ENCODE measurements around the gene ANKRD2. TPM values are rescaled to one million over a fixed set of nuclear protein-coding genes. Genes with fewer than 3 reads are reported as not detected.

The ANKRD2 gene
- polyA plus RNA-seq, 1 experiment, result 0.05 TPM

- DNase-seq (ENCODE audit: low read depth, low spot score), result no peak
- ChIA-PET CTCF (interaction anchor here (1.7 kb wide), 1 partner anchor 18 kb away, joined by 7 read pairs; the partner anchor contains the start of gene ANKRD2), POLR2A (no interaction called here)
- Histone ChIP-seq H3K27ac (ENCODE audit: low read depth, low read length) (no peak overlapping the region), H3K9me3 (ENCODE audit: control insufficient read depth, insufficient read depth, low read length) (no peaks in the 10 kb centered on the region), H3K4me3 (ENCODE audit: low read depth, low read length) (no peak overlapping the region), H3K27me3 (ENCODE audit: control insufficient read depth, insufficient read depth, low read length) (no peaks in the 10 kb centered on the region)
- TF ChIP-seq CTCF (IDR thresholded peaks at IDR 0.05; ENCODE audit: low read depth, low read length), result no peak
Measured at GRCh38 chr10:97590748-97591495, 18.3 kb downstream of the ANKRD2 start.

- POLR2A ChIA-PET, result no interaction called here
- no peak for DNase-seq (ENCODE audit: low read depth, low spot score)
Measured at GRCh38 chr10:97593421-97593820, 20.8 kb downstream of the ANKRD2 start.

GRCh38 chr10:97596101-97597082, 23.8 kb downstream of the ANKRD2 start:
- TF ChIP-seq CTCF (IDR thresholded peaks at IDR 0.05; ENCODE audit: low read depth, low read length), result no peak
- Histone ChIP-seq H3K4me3 (ENCODE audit: low read depth, low read length) (no peak overlapping the region), H3K27me3 (ENCODE audit: control insufficient read depth, insufficient read depth, low read length) (no peaks in the 10 kb centered on the region), H3K27ac (ENCODE audit: low read depth, low read length) (peak overlapping the region; percentile 39), H3K9me3 (ENCODE audit: control insufficient read depth, insufficient read depth, low read length) (no peaks in the 10 kb centered on the region; the same call in 1 of the 2 replicates)
- POLR2A ChIA-PET, result interaction anchor here (0.8 kb wide), 2 partner anchors 91 to 97 kb away, joined by 3 to 4 read pairs; partner anchors contain the start of gene AVPI1
- CTCF ChIA-PET, result interaction anchor here (0.6 to 2.3 kb wide), 7 partner anchors 9 to 135 kb away, joined by 3 to 10 read pairs (median 6); partner anchors contain the start of gene ANKRD2
- DNase-seq (ENCODE audit: low read depth, low spot score), result peak; percentile 15

More at GRCh38 chr10:97593421-97593820, 20.8 kb downstream of the ANKRD2 start:
- CTCF ChIA-PET, result interaction anchor here (0.5 to 1.6 kb wide), 2 partner anchors 22 to 41 kb away, joined by 3 to 5 read pairs; no protein-coding TSS in a partner anchor
- no peak overlapping the region for H3K4me3 ChIP-seq (ENCODE audit: low read depth, low read length)
- H3K27me3 ChIP-seq (ENCODE audit: control insufficient read depth, insufficient read depth, low read length), result no peaks in the 10 kb centered on the region
- no peaks in the 10 kb centered on the region for H3K9me3 ChIP-seq (ENCODE audit: control insufficient read depth, insufficient read depth, low read length)
- no peak for TF ChIP-seq CTCF (IDR thresholded peaks at IDR 0.05; ENCODE audit: low read depth, low read length)
- H3K27ac ChIP-seq (ENCODE audit: low read depth, low read length), result no peak overlapping the region

- no peaks in the 10 kb centered on the region; the same call in 1 of the 2 replicates for H3K9me3 ChIP-seq (ENCODE audit: control insufficient read depth, insufficient read depth, low read length)
- H3K4me3 ChIP-seq (ENCODE audit: low read depth, low read length), result no peak overlapping the region
- H3K27ac ChIP-seq (ENCODE audit: low read depth, low read length), result no peak overlapping the region
- no peak for TF ChIP-seq CTCF (IDR thresholded peaks at IDR 0.05; ENCODE audit: low read depth, low read length)
- DNase-seq (ENCODE audit: low read depth, low spot score), result no peak
- no peaks in the 10 kb centered on the region for H3K27me3 ChIP-seq (ENCODE audit: control insufficient read depth, insufficient read depth, low read length)
- POLR2A ChIA-PET, result no interaction called here
- CTCF ChIA-PET, result interaction anchor here (1.0 kb wide), 1 partner anchor 25 kb away, joined by 4 read pairs; the partner anchor contains the start of gene ANKRD2
Measured at GRCh38 chr10:97597778-97598177, 25.2 kb downstream of the ANKRD2 start.

Data from AG04450 (cell line).